ENCODE results near the gene MON2. TPM values are rescaled to one million over a fixed set of nuclear protein-coding genes. Genes with fewer than 3 reads are reported as not detected.

Gene MON2
- total and polyA plus RNA-seq, 2 of the 13 experiments (the other 11 are each of a cell fraction or from before 2014, with no cell fraction given): 10.5 to 24.8 TPM

GRCh38 chr12:62481843-62482540 lies 15.4 kb downstream of the MON2 start (continued):
- TF ChIP-seq ZNF318 (CRISPR knock-in tag; IDR thresholded peaks at IDR 0.05) (no peak), RFX1 (IDR thresholded peaks at IDR 0.05) (no peak), SMARCE1 (IDR thresholded peaks at IDR 0.05; ENCODE audit: borderline replicate concordance) (no peak), PHF8 (CRISPR knock-in tag; IDR thresholded peaks at IDR 0.05) (no peak), TBX2 (CRISPR knock-in tag; IDR thresholded peaks at IDR 0.05; ENCODE audit: borderline replicate concordance) (no peak), DDIT3 (CRISPR knock-in tag; IDR thresholded peaks at IDR 0.05) (no peak), SNAPC4 (CRISPR knock-in tag; IDR thresholded peaks at IDR 0.05) (no peak), ZNF567 (CRISPR knock-in tag; IDR thresholded peaks at IDR 0.05; ENCODE audit: borderline replicate concordance) (no peak), MYC (CRISPR knock-in tag; IDR thresholded peaks at IDR 0.05; ENCODE audit: borderline replicate concordance) (no peak), ESRRA (CRISPR knock-in tag; IDR thresholded peaks at IDR 0.05; ENCODE audit: low read depth) (no peak)
- TF ChIP-seq, protein P1, sequence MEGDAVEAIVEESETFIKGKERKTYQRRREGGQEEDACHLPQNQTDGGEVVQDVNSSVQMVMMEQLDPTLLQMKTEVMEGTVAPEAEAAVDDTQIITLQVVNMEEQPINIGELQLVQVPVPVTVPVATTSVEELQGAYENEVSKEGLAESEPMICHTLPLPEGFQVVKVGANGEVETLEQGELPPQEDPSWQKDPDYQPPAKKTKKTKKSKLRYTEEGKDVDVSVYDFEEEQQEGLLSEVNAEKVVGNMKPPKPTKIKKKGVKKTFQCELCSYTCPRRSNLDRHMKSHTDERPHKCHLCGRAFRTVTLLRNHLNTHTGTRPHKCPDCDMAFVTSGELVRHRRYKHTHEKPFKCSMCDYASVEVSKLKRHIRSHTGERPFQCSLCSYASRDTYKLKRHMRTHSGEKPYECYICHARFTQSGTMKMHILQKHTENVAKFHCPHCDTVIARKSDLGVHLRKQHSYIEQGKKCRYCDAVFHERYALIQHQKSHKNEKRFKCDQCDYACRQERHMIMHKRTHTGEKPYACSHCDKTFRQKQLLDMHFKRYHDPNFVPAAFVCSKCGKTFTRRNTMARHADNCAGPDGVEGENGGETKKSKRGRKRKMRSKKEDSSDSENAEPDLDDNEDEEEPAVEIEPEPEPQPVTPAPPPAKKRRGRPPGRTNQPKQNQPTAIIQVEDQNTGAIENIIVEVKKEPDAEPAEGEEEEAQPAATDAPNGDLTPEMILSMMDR (CRISPR knock-in tag; IDR thresholded peaks at IDR 0.05): no peak
